IMR-90 (cell line): ENCODE measurements around the gene SLC24A3. TPM values are rescaled to one million over a fixed set of nuclear protein-coding genes. Genes with fewer than 3 reads are reported as not detected.

Experiments
- ATAC-seq: fragments of 200-7000 bp; cut with Tn5 transposase; 2 replicates; pipeline ENCODE4 v1.9.1; 2020; ENCODE audit warnings: low read depth, mild to moderate bottlenecking, moderate library complexity
- BruUV-seq: library from RNA; stranded (reverse); fragments of 400-500 nt; replicated peaks from 2 replicates; lab custom pipeline; 2021; lab: Mats Ljungman, UMichigan
- CTCF ChIA-PET: fragments of 300-600 bp; formaldehyde crosslinking; extraction: SDS; loops from one replicate; lab custom pipeline; 2021; ENCODE audit warnings: antibody characterized with exemption; lab: Yijun Ruan, JAX
- POLR2A ChIA-PET: fragments of 300-600 bp; sonication (Branson Sonifier 250); formaldehyde crosslinking; loops from one replicate; lab custom pipeline; 2022; ENCODE audit warnings: antibody characterized with exemption; ENCODE audit not compliant: unreplicated experiment; lab: Charles Lee
- DNase-seq: peaks from one replicate; pipeline ENCODE4 v3.0.0; 2013
- H2AFZ ChIP-seq: replicated peaks from 2 replicates; pipeline ENCODE3; 2013; ENCODE audit warnings: low read length, mild to moderate bottlenecking; ENCODE audit not compliant: poor library complexity
- H2AK5ac ChIP-seq: 2 replicates; pipeline ENCODE4 v1.6.1; 2013; ENCODE audit warnings: low read depth, low read length, inconsistent platforms
- H2AK9ac ChIP-seq: replicated peaks from 2 replicates; pipeline ENCODE3; 2013; ENCODE audit warnings: mild to moderate bottlenecking, low read depth, low read length, moderate library complexity; ENCODE audit not compliant: poor library complexity
- H2BK120ac ChIP-seq: 2 replicates; pipeline ENCODE4 v1.6.1; 2013; ENCODE audit warnings: low read depth, low read length, inconsistent platforms
- H2BK15ac ChIP-seq: 3 replicates; pipeline ENCODE4 v1.6.1; 2013; ENCODE audit warnings: low read depth, low read length, inconsistent platforms
- H2BK20ac ChIP-seq: 2 replicates; pipeline ENCODE4 v1.6.1; 2013; ENCODE audit warnings: low read depth, mild to moderate bottlenecking, inconsistent platforms, low read length, moderate library complexity
- H2BK5ac ChIP-seq: 2 replicates; pipeline ENCODE4 v1.6.1; 2013; ENCODE audit warnings: mild to moderate bottlenecking, low read depth, low read length, inconsistent platforms; ENCODE audit not compliant: poor library complexity, severe bottlenecking
- H3K14ac ChIP-seq: replicated peaks from 2 replicates; pipeline ENCODE4 v1.6.1; 2013; ENCODE audit warnings: low read depth, low read length, inconsistent platforms
- H3K18ac ChIP-seq: 2 replicates; pipeline ENCODE4 v1.6.1; 2013; ENCODE audit warnings: low read depth, low read length, control low read depth
- H3K23ac ChIP-seq: 2 replicates; pipeline ENCODE4 v1.6.1; 2013; ENCODE audit warnings: low read depth, low read length, inconsistent platforms
- H3K27ac ChIP-seq: 2 replicates; pipeline ENCODE4 v1.5.1; 2013; ENCODE audit warnings: mild to moderate bottlenecking, control low read depth, low read length; ENCODE audit not compliant: insufficient read depth
- H3K27me3 ChIP-seq: 2 replicates; pipeline ENCODE4 v1.6.1; 2013; ENCODE audit warnings: low read length; ENCODE audit not compliant: control insufficient read depth, insufficient read depth
- H3K36me3 ChIP-seq: 2 replicates; pipeline ENCODE4 v1.6.1; 2013; ENCODE audit warnings: low read length, mixed read lengths; ENCODE audit not compliant: control insufficient read depth, insufficient read depth
- H3K4ac ChIP-seq: 2 replicates; pipeline ENCODE4 v1.6.1; 2013; ENCODE audit warnings: low read depth, low read length, inconsistent platforms
- H3K4me1 ChIP-seq: 2 replicates; pipeline ENCODE4 v1.6.1; 2013; ENCODE audit warnings: low read length, mixed read lengths; ENCODE audit not compliant: control insufficient read depth, insufficient read depth
- H3K4me2 ChIP-seq: 2 replicates; pipeline ENCODE4 v1.6.1; 2013; ENCODE audit warnings: low read depth, mild to moderate bottlenecking, control low read depth, low read length, moderate library complexity
- H3K4me3 ChIP-seq: 2 replicates; pipeline ENCODE4 v1.5.1; 2013; ENCODE audit warnings: low read depth, mild to moderate bottlenecking, control low read depth, low read length, moderate library complexity; ENCODE audit not compliant: insufficient read depth
- H3K56ac ChIP-seq: 2 replicates; pipeline ENCODE4 v1.6.1; 2013; ENCODE audit warnings: low read length, inconsistent platforms; ENCODE audit not compliant: insufficient read depth; ENCODE audit errors: extremely low read depth
- H3K79me1 ChIP-seq, 2 experiments: 2 replicates each; pipeline ENCODE4 v1.6.1; 2013; ENCODE audit warnings: low read length in 2 of 2, inconsistent platforms in 1 of 2, low read depth in 1 of 2
- H3K9ac ChIP-seq: 2 replicates; pipeline ENCODE4 v1.6.1; 2013; ENCODE audit warnings: low read depth, low read length, control low read depth
- H3K9me1 ChIP-seq: 2 replicates; pipeline ENCODE4 v1.6.1; 2013; ENCODE audit warnings: low read length, inconsistent platforms; ENCODE audit not compliant: insufficient read depth
- H3K9me3 ChIP-seq: 2 replicates; pipeline ENCODE4 v1.6.1; 2013; ENCODE audit warnings: low read length; ENCODE audit not compliant: control insufficient read depth, insufficient read depth
- H4K20me1 ChIP-seq: 2 replicates; pipeline ENCODE4 v1.6.1; 2013; ENCODE audit warnings: low read length, inconsistent platforms; ENCODE audit not compliant: insufficient read depth
- H4K5ac ChIP-seq: 2 replicates; pipeline ENCODE4 v1.6.1; 2013; ENCODE audit warnings: mild to moderate bottlenecking, low read depth, low read length, control low read depth
- H4K8ac ChIP-seq, 2 experiments: 2 replicates each; pipeline ENCODE4 v1.6.1; 2013; ENCODE audit warnings: low read depth in 2 of 2, low read length in 2 of 2, control low read depth in 1 of 2, inconsistent platforms in 1 of 2
- H4K91ac ChIP-seq: 2 replicates; pipeline ENCODE4 v1.6.1; 2013; ENCODE audit warnings: low read depth, low read length, inconsistent platforms; ENCODE audit not compliant: insufficient read depth
- BHLHE40 ChIP-seq: fragments of 150-350 bp; IDR thresholded peaks from 2 replicates; pipeline ENCODE4 v1.6.1; 2016; ENCODE audit warnings: mild to moderate bottlenecking, low read depth, low read length
- CEBPB ChIP-seq: IDR thresholded peaks from 2 replicates; pipeline ENCODE4 v1.6.1; 2012; ENCODE audit warnings: low read depth, low read length, improper control_type of control experiment
- CHD1 ChIP-seq: IDR thresholded peaks from 2 replicates; pipeline ENCODE4 v1.6.1; 2012; ENCODE audit warnings: low read depth, low read length, improper control_type of control experiment
- FOS ChIP-seq: fragments of 150-350 bp; IDR thresholded peaks from 2 replicates; pipeline ENCODE4 v1.6.1; 2016; ENCODE audit warnings: low read depth, low read length
- MAFK ChIP-seq: IDR thresholded peaks from 2 replicates; pipeline ENCODE4 v1.6.1; 2012; ENCODE audit warnings: low read depth, low read length, improper control_type of control experiment
- MAZ ChIP-seq: IDR thresholded peaks from 2 replicates; pipeline ENCODE4 v1.6.1; 2012; ENCODE audit warnings: low read depth, mild to moderate bottlenecking, low read length, improper control_type of control experiment, moderate library complexity, borderline replicate concordance
- NFE2L2 ChIP-seq: fragments of 150-350 bp; IDR thresholded peaks from 2 replicates; pipeline ENCODE4 v1.6.1; 2016; ENCODE audit warnings: low read depth, mild to moderate bottlenecking, low read length
- RAD21 ChIP-seq: IDR thresholded peaks from 2 replicates; pipeline ENCODE4 v1.6.1; 2012; ENCODE audit warnings: low read length, improper control_type of control experiment
- SMC3 ChIP-seq: fragments of 150-350 bp; IDR thresholded peaks from 2 replicates; pipeline ENCODE4 v1.6.1; 2016; ENCODE audit warnings: low read depth, mild to moderate bottlenecking, antibody characterized with exemption, low read length, moderate library complexity
- WGBS, 2 experiments: methylation state at CpG; one replicate each; pipeline versions ENCODE4 v1.1.5 to v1.1.7; 2013; ENCODE audit warnings: missing lambda C conversion rate in 2 of 2; ENCODE audit not compliant: insufficient read length in 1 of 2; ENCODE audit errors: extremely low coverage in 2 of 2; 5-methylcytosine and 5-hydroxymethylcytosine counted together
- dilution Hi-C: fragments of 300-500 bp; cut with HindIII; formaldehyde crosslinking; loops from one replicate; pipeline ENCODE4 v1.14.3; 2018; ENCODE audit warnings: low sequenced_read_pairs; ENCODE audit not compliant: unreplicated experiment
- in situ Hi-C: fragments of 300-500 bp; cut with MboI; formaldehyde crosslinking; loops from 3 replicates; pipeline ENCODE4 v1.14.3; 2019; ENCODE audit warnings: low sequenced_read_pairs, inconsistent platforms, mixed read lengths
- intact Hi-C: fragments of 100-400 bp; cut with micrococcal nuclease; formaldehyde crosslinking; loops from 2 replicates; pipeline ENCODE4 v1.10.0; 2022
- polyA plus RNA-seq, 3 experiments: library from polyadenylated mRNA; depleted of rRNA; stranded (reverse); fragments of >200 nt; gene quantifications; 2 replicates each; pipeline ENCODE4 v1.2.3, GENCODE V29; 2012; ENCODE audit warnings: low replicate concordance in 1 of 3
- total RNA-seq: library from RNA; depleted of rRNA; stranded (reverse); fragments of >200 nt; gene quantifications from 2 replicates; pipeline ENCODE4 v1.2.3, GENCODE V29; 2012
- TF ChIP-seq, protein P1 (sequence below): fragments of 150-350 bp; IDR thresholded peaks from 2 replicates; pipeline ENCODE4 v1.6.1; 2016; ENCODE audit warnings: low read depth, mild to moderate bottlenecking, low read length, moderate library complexity, borderline replicate concordance

The SLC24A3 gene
- total and polyA plus RNA-seq, 2 of the 4 experiments (the other 2 are of a cell fraction) = not detected

DNA sequence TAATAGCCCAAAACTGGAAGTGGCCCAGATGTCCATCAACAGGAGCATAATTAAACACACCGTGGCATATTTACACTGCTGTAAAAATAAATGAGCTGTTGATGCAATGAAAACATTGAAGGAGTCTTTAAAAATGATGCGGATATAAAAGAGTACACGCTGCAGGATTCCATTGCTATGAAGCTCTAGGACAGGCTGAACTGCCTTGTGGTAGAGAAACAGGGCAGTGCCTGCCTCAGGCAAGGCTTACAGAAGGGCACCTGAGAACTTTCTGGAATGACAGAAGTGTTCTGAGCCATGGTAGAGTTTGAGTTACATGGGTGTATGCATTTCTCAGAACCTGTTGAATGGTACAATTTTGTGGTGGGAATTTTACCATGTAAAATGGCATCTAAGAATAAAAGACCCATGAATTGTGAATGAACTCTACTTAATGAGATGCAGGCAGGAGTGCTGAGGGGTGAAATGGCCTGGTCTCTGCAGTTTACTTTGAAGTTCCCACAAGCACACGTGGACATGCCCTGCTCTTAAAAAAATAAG, 500.3 kb downstream of the SLC24A3 start:
- POLR2A ChIA-PET = no interaction called here
- no peaks in the 10 kb centered on the region for H3K79me1 ChIP-seq
- H2AK5ac ChIP-seq = no peak overlapping the region
- no peak overlapping the region for H3K9ac ChIP-seq
- H3K27me3 ChIP-seq = peaks cover 17% of the 10 kb centered on the region
- intact Hi-C loops (no loop called here), dilution Hi-C loops (no loop called here), in situ Hi-C loops (no loop called here)
- ATAC-seq (peak; percentile 85), DNase-seq (peak; percentile 8)
- H2AK9ac ChIP-seq = no peak overlapping the region
- H3K18ac ChIP-seq = no peak overlapping the region
- peaks cover 6% of the 10 kb centered on the region for H3K9me1 ChIP-seq
- H4K20me1 ChIP-seq = no peaks in the 10 kb centered on the region
- H3K14ac ChIP-seq = no peak overlapping the region
- H3K23ac ChIP-seq = 0 out of 2 replicates have a peak overlapping the region, but pooled peaks have one; percentile 31
- H2BK5ac ChIP-seq = no peak overlapping the region
- CTCF ChIA-PET = interaction anchor here (0.6 kb wide), 1 partner anchor 9 kb away, joined by 3 read pairs; no protein-coding TSS in a partner anchor
- H4K8ac ChIP-seq = no peak overlapping the region
- peaks cover 14% of the 10 kb centered on the region; the same call in 1 of the 2 replicates for H3K4me1 ChIP-seq
- TF ChIP-seq MAZ (no peak), CHD1 (no peak), BHLHE40 (no peak), SMC3 (no peak), RAD21 (no peak), FOS (no peak), MAFK (no peak), CEBPB (no peak), NFE2L2 (no peak)
- TF ChIP-seq, protein P1, sequence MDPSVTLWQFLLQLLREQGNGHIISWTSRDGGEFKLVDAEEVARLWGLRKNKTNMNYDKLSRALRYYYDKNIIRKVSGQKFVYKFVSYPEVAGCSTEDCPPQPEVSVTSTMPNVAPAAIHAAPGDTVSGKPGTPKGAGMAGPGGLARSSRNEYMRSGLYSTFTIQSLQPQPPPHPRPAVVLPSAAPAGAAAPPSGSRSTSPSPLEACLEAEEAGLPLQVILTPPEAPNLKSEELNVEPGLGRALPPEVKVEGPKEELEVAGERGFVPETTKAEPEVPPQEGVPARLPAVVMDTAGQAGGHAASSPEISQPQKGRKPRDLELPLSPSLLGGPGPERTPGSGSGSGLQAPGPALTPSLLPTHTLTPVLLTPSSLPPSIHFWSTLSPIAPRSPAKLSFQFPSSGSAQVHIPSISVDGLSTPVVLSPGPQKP = no peak
- H4K91ac ChIP-seq = no peak overlapping the region
- no peak overlapping the region for H2BK15ac ChIP-seq
- no TSS peak for BruUV-seq
- no peak overlapping the region for H3K27ac ChIP-seq
- 10% methylated on average over 2 of the region's 4 CpGs; no CpG with 5 or more reads in 1 of the 2 experiments for WGBS, 2 experiments
- H3K36me3 ChIP-seq = no peaks in the 10 kb centered on the region
- no peak overlapping the region for H2BK20ac ChIP-seq
- no peak overlapping the region for H2BK120ac ChIP-seq
- peaks cover 12% of the 10 kb centered on the region; the same call in 1 of the 2 replicates for H3K9me3 ChIP-seq
- H4K5ac ChIP-seq = no peak overlapping the region
- no peak overlapping the region; the same call in 1 of the 2 replicates for H3K4ac ChIP-seq
- no peak overlapping the region for H3K4me3 ChIP-seq
- H3K56ac ChIP-seq = no peak overlapping the region
- H2AFZ ChIP-seq = no peak overlapping the region
- no peak overlapping the region for H3K4me2 ChIP-seq
